ENCODE measurements around the gene TMEM271. TPM values are rescaled to one million over a fixed set of nuclear protein-coding genes. Genes with fewer than 3 reads are reported as not detected.

The TMEM271 gene
- total RNA-seq, 1 donor from 2014 or later: not detected

GRCh38 chr4:579543-580175 is 3.6 kb upstream of the TMEM271 start:
- H3K4me3 Mint-ChIP-seq: no peak overlapping the region
- H3K4me1 Mint-ChIP-seq: peaks cover 4% of the 10 kb centered on the region
- no peak overlapping the region for H3K27ac Mint-ChIP-seq
- intact Hi-C loops (cut with micrococcal nuclease): loop anchor here (10.0 kb wide), 1 partner anchor 825 kb away; the partner anchor contains the start of gene NKX1-1
- DNase-seq: no peak
- peaks cover 33% of the 10 kb centered on the region for H3K27me3 Mint-ChIP-seq
- H3K36me3 Mint-ChIP-seq (ENCODE audit: low read depth): peaks cover 4% of the 10 kb centered on the region
- H3K9me3 Mint-ChIP-seq: peaks cover 17% of the 10 kb centered on the region

DNA sequence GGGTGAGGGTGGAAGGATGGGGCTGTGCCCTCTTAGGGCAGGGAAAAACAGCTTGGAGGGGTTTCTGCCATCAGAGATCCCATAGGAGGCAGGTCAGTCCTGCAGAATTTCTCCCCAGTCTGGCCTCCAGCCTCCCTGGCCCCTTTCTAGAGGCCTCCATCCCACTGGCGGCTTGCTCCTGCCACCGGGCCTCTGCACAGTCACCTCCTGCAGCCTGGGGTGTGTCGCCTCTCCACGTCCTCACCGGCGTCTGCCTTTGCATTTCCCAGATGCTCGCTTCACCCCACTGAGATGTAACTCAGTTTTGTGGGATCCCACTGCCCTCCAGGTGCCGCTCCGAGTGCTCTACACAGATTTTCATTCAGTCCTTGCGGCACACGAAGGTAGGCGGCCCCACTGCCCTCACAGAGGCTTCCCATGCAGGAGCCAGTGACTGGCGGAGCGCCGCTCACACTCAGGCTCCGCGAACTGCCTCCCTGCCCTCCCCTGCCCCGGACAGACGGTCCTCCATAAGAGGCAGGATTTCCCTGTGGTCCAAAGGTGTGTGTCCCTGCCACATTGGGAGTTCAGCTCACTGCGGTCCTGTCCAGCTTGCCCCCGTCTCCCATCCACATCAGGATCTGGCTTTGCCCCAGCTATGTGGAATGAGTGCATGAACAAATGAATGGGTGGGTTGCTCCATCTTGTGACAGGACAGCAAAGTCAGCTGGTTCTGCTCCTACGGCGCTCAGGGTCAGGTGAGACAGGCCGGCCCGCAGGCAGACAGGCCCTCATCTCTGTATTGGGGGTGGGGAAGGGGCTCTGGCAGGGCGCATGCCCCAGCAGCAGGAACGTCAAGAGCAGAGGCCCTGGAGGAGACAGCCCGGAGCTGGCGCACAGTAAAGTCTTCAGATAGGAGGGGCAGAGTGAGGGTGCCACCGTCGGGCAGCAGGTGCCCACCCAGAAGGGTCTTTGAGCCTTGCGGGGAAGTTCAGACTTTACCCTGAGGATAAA is 2.7 kb upstream of the TMEM271 start:
- Mint-ChIP-seq H3K9me3 (peaks cover 17% of the 10 kb centered on the region), H3K27me3 (peaks cover 41% of the 10 kb centered on the region), H3K4me1 (peaks cover 4% of the 10 kb centered on the region), H3K27ac (no peak overlapping the region), H3K4me3 (no peak overlapping the region), H3K36me3 (ENCODE audit: low read depth) (peaks cover 7% of the 10 kb centered on the region)
- DNase-seq: no peak
- intact Hi-C loops (cut with micrococcal nuclease): loop anchor here (10.0 kb wide), 1 partner anchor 826 kb away; the partner anchor contains the start of gene NKX1-1

- DNase-seq: no peak
- Mint-ChIP-seq H3K36me3 (ENCODE audit: low read depth) (peaks cover 7% of the 10 kb centered on the region), H3K27me3 (peaks cover 48% of the 10 kb centered on the region), H3K9me3 (peaks cover 14% of the 10 kb centered on the region), H3K4me3 (no peak overlapping the region), H3K4me1 (peaks cover 4% of the 10 kb centered on the region), H3K27ac (no peak overlapping the region)
- intact Hi-C loops (cut with micrococcal nuclease): loop anchor here (10.0 kb wide), 1 partner anchor 827 kb away; the partner anchor contains the start of gene NKX1-1
Observed at GRCh38 chr4:577499-578450, 1.7 kb upstream of the TMEM271 start.

- H3K27ac Mint-ChIP-seq: peak overlapping the region; percentile 66
- H3K27me3 Mint-ChIP-seq: peaks cover 50% of the 10 kb centered on the region
- peaks cover 7% of the 10 kb centered on the region for H3K36me3 Mint-ChIP-seq (ENCODE audit: low read depth)
- intact Hi-C loops (cut with micrococcal nuclease): loop anchor here (10.0 kb wide), 1 partner anchor 828 kb away; the partner anchor contains the start of gene NKX1-1
- peaks cover 17% of the 10 kb centered on the region for H3K9me3 Mint-ChIP-seq
- no peak for DNase-seq
- H3K4me3 Mint-ChIP-seq: peak overlapping the region; percentile 51
- H3K4me1 Mint-ChIP-seq: peaks cover 4% of the 10 kb centered on the region
Observed at GRCh38 chr4:576991-577498, 950 bp upstream of the TMEM271 start.

DNA sequence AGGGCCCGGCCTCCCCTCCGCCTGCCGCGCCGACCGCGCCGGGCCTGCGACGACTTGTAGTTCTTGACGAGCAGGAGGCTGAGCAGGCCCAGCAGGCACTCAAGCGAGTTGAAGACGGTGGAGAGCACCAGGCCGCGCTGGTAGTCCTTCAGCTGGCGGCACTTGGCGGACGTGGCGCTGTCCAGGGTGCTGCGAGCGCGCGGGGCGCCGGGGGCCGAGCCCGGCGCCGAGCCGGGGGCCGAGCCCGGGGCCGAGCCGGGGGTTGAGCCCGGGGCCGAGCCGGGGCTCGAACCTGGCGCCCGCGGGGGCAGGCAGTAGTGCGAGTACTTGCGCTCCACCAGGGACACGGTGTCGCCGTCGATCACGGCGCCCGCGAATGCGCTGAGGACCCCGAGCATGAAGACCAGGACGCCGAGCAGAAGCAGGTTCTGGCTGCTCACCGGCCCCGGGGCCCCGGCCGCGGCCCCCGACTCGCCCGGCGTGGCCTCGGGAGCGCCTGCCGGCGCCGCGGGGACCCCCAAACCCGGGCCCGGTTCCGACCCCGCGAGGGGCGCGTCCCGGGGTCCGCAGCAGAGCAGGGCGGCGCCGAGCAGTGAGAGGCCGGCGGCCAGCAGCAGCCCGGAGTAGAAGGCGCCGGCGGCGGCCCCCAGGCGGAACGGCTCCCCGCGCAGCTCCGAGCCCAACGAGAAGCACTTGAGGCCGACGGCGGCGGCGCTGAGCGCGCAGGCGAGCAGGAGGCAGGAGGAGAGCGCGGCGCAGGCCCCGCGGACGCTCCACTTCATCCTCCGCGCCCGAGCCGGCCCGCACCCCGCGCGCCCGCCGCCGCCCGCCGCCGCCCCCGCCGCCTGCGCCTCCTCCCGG is 584 bp downstream of the TMEM271 start:
- H3K27me3 Mint-ChIP-seq: peaks cover 44% of the 10 kb centered on the region
- no peak for DNase-seq
- peaks cover 18% of the 10 kb centered on the region for H3K9me3 Mint-ChIP-seq
- no peak overlapping the region for H3K4me3 Mint-ChIP-seq
- intact Hi-C loops (cut with micrococcal nuclease): loop anchor here (10.0 kb wide), 1 partner anchor 829 kb away; the partner anchor contains the start of gene NKX1-1
- peaks cover 7% of the 10 kb centered on the region for H3K36me3 Mint-ChIP-seq (ENCODE audit: low read depth)
- no peak overlapping the region for H3K27ac Mint-ChIP-seq
- peaks cover 4% of the 10 kb centered on the region for H3K4me1 Mint-ChIP-seq

DNA sequence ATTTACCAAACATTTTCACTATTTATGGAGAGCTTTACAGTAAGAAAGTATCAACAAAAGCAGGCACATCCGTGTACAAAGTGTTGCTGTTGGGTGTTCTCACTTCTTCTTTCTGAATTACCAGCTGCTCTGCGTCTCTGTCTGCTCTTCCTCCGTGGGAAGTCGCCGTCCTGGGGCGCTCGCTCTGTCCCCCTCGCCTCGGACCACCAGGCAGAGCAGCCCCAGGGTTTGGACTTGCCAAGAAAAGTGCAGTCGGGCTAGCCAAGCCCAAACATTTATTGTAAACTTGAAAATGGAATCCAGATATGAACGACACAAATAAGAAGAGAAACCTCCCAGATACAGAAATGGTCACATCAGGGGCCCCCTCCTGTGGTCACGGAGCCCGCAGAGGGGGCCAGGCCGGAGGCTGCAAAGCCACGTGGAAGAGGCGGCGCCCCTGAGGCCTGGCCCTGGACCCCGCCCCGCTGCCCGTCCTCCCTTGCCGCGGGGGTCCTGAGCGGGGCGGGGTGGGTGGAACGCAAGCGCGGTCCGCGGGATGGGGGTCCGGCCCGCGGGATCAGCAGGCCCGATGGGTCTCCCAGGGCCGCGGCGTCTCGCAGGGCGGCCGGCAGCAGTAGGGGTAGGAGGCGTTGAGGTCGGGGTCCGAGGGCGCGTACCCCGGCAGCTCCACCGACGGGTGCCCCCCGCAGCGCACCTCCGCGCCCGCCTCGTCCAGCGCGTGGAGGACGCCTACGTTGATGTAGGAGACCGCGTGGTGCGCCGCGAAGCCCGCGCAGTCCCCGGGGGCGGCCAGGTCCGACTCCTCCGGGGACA is 1.5 kb downstream of the TMEM271 start:
- DNase-seq: no peak
- peaks cover 18% of the 10 kb centered on the region for H3K9me3 Mint-ChIP-seq
- H3K27ac Mint-ChIP-seq: peak overlapping the region; percentile 22
- peaks cover 4% of the 10 kb centered on the region for H3K4me1 Mint-ChIP-seq
- no peak overlapping the region for H3K4me3 Mint-ChIP-seq
- H3K36me3 Mint-ChIP-seq (ENCODE audit: low read depth): peaks cover 7% of the 10 kb centered on the region
- peaks cover 39% of the 10 kb centered on the region for H3K27me3 Mint-ChIP-seq
- intact Hi-C loops (cut with micrococcal nuclease): loop anchor here (10.0 kb wide), 1 partner anchor 830 kb away; the partner anchor contains the start of gene NKX1-1

DNA sequence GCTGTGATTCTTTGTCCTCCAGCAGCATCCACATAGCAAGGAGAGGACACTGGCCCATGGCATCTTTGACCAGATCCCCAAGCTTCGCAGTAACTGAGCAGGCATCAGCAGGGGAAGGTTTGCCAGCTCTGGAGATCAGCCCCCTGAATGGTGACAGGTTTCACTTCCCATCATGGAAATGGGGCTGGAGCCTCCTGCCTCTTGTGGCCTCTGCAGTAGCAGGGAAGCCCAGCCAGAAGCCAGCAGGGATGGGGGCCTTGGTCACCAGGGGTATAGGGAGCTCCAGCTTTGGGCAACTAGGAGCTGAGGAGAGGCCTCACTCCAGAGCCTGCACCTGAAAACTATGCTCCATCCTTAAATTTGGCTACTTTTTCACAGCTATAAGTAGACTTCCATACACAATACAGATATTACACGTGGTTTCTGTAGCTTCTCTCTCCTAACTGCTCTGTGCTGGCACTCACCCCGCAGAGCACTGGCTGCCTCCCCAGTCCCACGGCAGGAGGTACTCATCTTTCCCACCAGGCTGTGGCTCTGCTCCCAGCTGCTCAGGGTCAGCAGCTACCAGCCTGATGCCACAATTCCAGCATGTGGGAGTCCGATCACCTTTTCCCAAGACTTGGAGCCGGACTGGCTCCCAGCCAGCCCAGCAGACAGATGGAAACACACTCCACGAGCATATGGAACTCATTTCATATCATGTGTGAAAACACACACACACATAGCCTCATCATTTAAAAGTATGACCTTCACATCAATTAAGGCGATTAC is 2.8 kb downstream of the TMEM271 start:
- peaks cover 7% of the 10 kb centered on the region for H3K36me3 Mint-ChIP-seq (ENCODE audit: low read depth)
- intact Hi-C loops (cut with micrococcal nuclease): loop anchor here (10.0 kb wide), 1 partner anchor 831 kb away; the partner anchor contains the start of gene NKX1-1
- no peak overlapping the region for H3K27ac Mint-ChIP-seq
- peaks cover 18% of the 10 kb centered on the region for H3K9me3 Mint-ChIP-seq
- peaks cover 4% of the 10 kb centered on the region for H3K4me1 Mint-ChIP-seq
- peaks cover 30% of the 10 kb centered on the region for H3K27me3 Mint-ChIP-seq
- no peak overlapping the region for H3K4me3 Mint-ChIP-seq
- DNase-seq: no peak

- Mint-ChIP-seq H3K4me3 (no peak overlapping the region), H3K27me3 (peaks cover 23% of the 10 kb centered on the region), H3K4me1 (peaks cover 4% of the 10 kb centered on the region), H3K27ac (no peak overlapping the region), H3K36me3 (ENCODE audit: low read depth) (peaks cover 7% of the 10 kb centered on the region), H3K9me3 (peaks cover 18% of the 10 kb centered on the region)
- intact Hi-C loops (cut with micrococcal nuclease): loop anchor here (10.0 kb wide), 1 partner anchor 832 kb away; the partner anchor contains the start of gene NKX1-1
- no peak for DNase-seq
Observed at GRCh38 chr4:572594-572993, 3.5 kb downstream of the TMEM271 start.

- no peak overlapping the region for H3K27ac Mint-ChIP-seq
- H3K4me1 Mint-ChIP-seq: peaks cover 2% of the 10 kb centered on the region
- intact Hi-C loops (cut with micrococcal nuclease): loop anchor here (10.0 kb wide), 1 partner anchor 833 kb away; the partner anchor contains the start of gene NKX1-1
- no peak overlapping the region for H3K4me3 Mint-ChIP-seq
- H3K9me3 Mint-ChIP-seq: peaks cover 16% of the 10 kb centered on the region
- H3K27me3 Mint-ChIP-seq: peaks cover 19% of the 10 kb centered on the region
- peaks cover 5% of the 10 kb centered on the region for H3K36me3 Mint-ChIP-seq (ENCODE audit: low read depth)
- no peak for DNase-seq
Observed at GRCh38 chr4:571838-572572, 4.1 kb downstream of the TMEM271 start.

DNA sequence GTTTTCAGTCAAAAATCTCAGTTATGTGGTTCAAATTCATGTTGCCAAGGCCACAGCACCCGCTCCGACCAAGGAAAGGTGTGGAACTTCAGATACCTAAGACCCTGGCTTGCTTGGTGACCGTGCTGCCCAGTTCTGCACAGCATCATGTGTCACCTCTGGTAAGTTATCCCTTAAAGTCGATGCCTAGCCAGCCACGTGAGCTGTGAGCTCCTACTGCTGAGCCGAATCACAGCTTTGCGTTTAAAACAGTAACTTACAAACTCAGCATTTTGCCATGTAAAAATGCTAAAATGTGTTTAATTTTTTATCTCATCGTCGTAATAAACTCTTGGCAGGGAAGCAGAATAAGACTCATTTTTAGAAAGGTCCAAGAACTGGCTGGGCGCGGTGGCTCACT is 5.3 kb downstream of the TMEM271 start:
- DNase-seq: no peak
- H3K27me3 Mint-ChIP-seq: peaks cover 17% of the 10 kb centered on the region
- no peaks in the 10 kb centered on the region for H3K4me1 Mint-ChIP-seq
- H3K27ac Mint-ChIP-seq: no peak overlapping the region
- H3K36me3 Mint-ChIP-seq (ENCODE audit: low read depth): peaks cover 3% of the 10 kb centered on the region
- no peak overlapping the region for H3K4me3 Mint-ChIP-seq
- peaks cover 17% of the 10 kb centered on the region for H3K9me3 Mint-ChIP-seq
- intact Hi-C loops (cut with micrococcal nuclease): loop anchor here (10.0 kb wide), 1 partner anchor 834 kb away; the partner anchor contains the start of gene NKX1-1

Measured in activated CD4-positive, alpha-beta T cell treated with anti-CD3 and anti-CD28 coated beads, Interleukin-2, amount 10 ng/mL, durations not matched to agents 24 days and 14 days (primary cell).